Mucosa of descending colon (tissue), 3 donors: ENCODE data around the gene RHEB. TPM values are rescaled to one million over a fixed set of nuclear protein-coding genes. Genes with fewer than 3 reads are reported as not detected.
"Not testable (repeated sequence)": the region's sequence is repeated elsewhere in the genome, so short reads cannot be mapped to it uniquely, and the experiment has no call there.

Experiments
- ATAC-seq: fragments of 200-7000 bp; cut with Tn5 transposase; one replicate; pipeline ENCODE4 v1.9.1; 2020; ENCODE audit warnings: mild to moderate bottlenecking, moderate library complexity
- DNase-seq, 3 donors: peaks; one replicate each; pipeline ENCODE4 v3.0.0-alpha.2; 2020
- H3K36me3 ChIP-seq: fragments of 200-600 bp; one replicate; pipeline ENCODE4 v1.8.0; 2021; ENCODE audit warnings: low read depth, mild to moderate bottlenecking
- H3K4me1 ChIP-seq: fragments of 200-600 bp; one replicate; pipeline ENCODE4 v1.8.0; 2021; ENCODE audit warnings: low read depth, mild to moderate bottlenecking
- H3K4me3 ChIP-seq: fragments of 200-600 bp; one replicate; pipeline ENCODE4 v1.8.0; 2021; ENCODE audit warnings: mild to moderate bottlenecking
- H3K9me3 ChIP-seq: fragments of 200-600 bp; one replicate; pipeline ENCODE4 v1.8.0; 2021; ENCODE audit warnings: mild to moderate bottlenecking
- intact Hi-C, 2 donors: fragments of 100-400 bp; cut with DNase I in 1 of 2; cut with micrococcal nuclease in 1 of 2; formaldehyde crosslinking; loops; one replicate each; pipeline versions ENCODE4 v1.11.0 to v1.11.1; 2022; cut with DNase I, micrococcal nuclease
- total RNA-seq, 3 donors: library from RNA; stranded (reverse); fragmentation: NEBNext Ultra II Directional in 2 of 3; extraction: Animal tissue kit (Norgen Biotek cat#: 25700) in 2 of 3; gene quantifications; one replicate each; pipeline versions ENCODE4 v1.2.1 to v1.2.4, GENCODE V29; 2021 to 2023
- TF ChIP-seq, protein P1 (sequence below): fragments of 200-600 bp; IDR thresholded peaks from one replicate; pipeline ENCODE4 v1.8.0; 2022; ENCODE audit warnings: antibody characterized with exemption, mild to moderate bottlenecking
- donor health status: DM: no; HTN: no; CAD: no; lungs with moderate emphysema.
- donor health status: DM: no; HTN: no; CAD: no.
- donor health status: DM: no; HTN: yes; CAD: no.

RHEB gene
- total RNA-seq, 3 donors from 2014 or later, result 40.3 to 114 (median 73.5) TPM

DNA sequence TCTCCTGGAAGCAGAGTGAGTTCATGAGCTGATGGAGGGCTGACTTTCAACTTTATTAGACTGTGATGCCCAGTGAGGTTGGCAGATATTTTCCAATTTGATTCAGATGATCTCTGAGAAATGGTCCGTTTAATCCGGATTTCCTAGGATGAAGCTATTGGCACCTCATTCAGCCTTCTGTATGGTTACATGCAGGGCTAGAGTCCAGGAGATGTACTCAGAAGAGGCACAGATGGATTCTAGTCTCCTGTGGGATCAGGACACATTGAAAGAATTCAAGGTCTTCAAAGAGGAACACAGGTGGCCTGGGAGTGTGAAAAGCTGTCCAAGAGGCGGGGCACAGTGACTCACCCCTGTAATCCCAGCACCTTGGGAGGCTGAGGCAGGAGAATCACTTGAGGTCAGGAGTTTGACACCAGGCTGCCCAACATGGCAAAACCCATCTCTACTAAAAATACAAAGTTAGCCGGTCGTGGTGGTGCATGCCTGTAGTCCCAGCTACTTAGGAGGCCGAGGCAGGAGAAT lies 23.0 kb upstream of the RHEB start:
- H3K36me3 ChIP-seq, result no peaks in the 10 kb centered on the region
- DNase-seq (no peak), ATAC-seq (no peak)
- no peaks in the 10 kb centered on the region for H3K4me1 ChIP-seq
- H3K9me3 ChIP-seq, result no peaks in the 10 kb centered on the region
- TF ChIP-seq, protein P1, sequence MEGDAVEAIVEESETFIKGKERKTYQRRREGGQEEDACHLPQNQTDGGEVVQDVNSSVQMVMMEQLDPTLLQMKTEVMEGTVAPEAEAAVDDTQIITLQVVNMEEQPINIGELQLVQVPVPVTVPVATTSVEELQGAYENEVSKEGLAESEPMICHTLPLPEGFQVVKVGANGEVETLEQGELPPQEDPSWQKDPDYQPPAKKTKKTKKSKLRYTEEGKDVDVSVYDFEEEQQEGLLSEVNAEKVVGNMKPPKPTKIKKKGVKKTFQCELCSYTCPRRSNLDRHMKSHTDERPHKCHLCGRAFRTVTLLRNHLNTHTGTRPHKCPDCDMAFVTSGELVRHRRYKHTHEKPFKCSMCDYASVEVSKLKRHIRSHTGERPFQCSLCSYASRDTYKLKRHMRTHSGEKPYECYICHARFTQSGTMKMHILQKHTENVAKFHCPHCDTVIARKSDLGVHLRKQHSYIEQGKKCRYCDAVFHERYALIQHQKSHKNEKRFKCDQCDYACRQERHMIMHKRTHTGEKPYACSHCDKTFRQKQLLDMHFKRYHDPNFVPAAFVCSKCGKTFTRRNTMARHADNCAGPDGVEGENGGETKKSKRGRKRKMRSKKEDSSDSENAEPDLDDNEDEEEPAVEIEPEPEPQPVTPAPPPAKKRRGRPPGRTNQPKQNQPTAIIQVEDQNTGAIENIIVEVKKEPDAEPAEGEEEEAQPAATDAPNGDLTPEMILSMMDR, result no peak
- intact Hi-C loops, result no loop called here
- no peak overlapping the region for H3K4me3 ChIP-seq

DNA sequence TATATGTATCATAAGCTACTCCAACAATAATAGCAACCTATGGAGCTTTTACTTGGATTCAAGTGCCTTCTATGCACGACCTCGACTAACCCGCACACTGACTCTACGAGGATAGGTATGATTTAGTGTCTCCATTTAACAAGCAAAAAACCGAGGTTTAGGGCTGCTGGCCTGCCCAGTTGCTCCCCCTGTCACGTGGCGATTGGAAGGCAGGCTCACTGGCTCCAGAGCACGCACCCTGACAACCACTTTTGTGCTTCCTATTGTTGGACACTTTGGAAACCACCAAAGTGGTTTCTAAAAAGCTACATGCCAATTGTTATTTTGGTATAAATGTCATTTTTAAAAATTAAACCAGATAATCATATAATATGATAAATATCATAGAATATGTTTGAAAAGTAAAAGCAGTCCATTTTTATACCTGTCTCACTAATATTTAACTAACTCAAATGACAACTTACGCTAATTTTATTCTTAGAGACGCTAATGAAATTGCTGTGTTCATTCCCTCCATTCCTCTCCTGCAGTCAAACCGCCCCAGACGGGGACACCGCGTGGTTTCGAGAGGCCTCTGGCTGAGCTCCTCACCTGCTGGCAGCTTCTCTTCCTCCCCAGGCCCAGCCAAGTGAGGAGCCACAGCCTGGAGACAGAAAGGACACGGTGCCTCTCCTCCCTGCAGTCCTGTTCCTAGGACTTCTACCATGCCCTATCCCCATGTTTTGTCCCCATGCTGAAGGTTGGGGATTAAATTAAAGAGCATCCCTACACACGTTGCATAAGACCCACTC lies 22.2 kb upstream of the RHEB start:
- intact Hi-C loops, result no loop called here
- no peak for ATAC-seq
- TF ChIP-seq, protein P1, result no peak
- Histone ChIP-seq H3K4me1 (no peaks in the 10 kb centered on the region), H3K4me3 (no peak overlapping the region), H3K36me3 (no peaks in the 10 kb centered on the region), H3K9me3 (no peaks in the 10 kb centered on the region)
- no peak for DNase-seq

DNA sequence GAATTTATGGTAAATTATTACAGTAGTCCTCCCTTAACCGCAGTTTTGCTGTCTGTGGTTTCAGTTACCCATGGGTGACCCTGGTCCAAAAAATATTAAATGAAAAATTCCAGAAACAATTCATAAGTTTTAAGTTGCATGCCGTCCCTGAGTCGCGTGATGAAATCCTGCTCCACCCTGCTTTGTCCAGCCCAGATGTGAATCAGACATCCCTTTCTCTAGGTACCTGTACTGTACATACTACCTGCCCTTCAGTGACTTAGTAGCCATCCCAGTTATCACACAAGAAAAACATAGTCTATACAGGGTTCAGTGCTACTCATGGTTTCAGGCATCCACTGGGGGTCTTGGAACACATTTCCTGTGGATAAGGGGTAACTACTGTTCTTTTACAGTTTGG lies 20.5 kb upstream of the RHEB start:
- no peak for DNase-seq
- Histone ChIP-seq H3K9me3 (no peaks in the 10 kb centered on the region), H3K4me3 (no peak overlapping the region), H3K4me1 (no peaks in the 10 kb centered on the region), H3K36me3 (no peaks in the 10 kb centered on the region)
- TF ChIP-seq, protein P1, result no peak
- intact Hi-C loops, result no loop called here
- ATAC-seq, result no peak

DNA sequence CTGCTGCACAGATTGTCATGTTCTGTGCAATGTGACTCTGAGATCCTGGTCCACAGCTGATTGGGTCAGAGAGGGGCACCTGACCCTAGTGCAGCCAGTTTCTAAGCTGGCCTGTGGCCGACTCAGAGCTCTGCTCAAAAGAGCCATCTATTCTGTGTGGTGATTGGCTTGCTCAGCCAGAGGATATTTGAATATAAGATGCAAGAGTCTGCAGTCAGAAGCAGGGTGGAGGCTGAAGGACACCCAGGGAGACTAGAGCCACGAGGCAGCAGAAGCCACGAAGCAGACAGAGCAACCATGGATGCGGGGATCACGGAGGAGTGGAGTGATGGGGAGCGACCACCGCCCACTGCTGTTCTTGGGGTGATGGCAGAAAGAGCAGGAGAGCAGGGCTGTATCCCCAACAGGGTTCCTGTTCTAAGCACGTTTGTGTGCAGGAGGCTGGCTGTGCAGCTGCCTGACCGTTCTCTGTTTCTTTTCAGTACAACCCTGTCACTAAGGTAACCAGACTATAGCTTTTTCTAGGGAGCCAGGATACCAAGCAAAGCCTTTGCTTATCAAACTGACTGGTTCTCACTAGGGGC lies 19.5 kb upstream of the RHEB start:
- no peak for DNase-seq
- TF ChIP-seq, protein P1, result no peak
- no peak overlapping the region for H3K4me3 ChIP-seq
- ATAC-seq, result peak; percentile 28
- no peaks in the 10 kb centered on the region for H3K4me1 ChIP-seq
- intact Hi-C loops, result no loop called here
- no peaks in the 10 kb centered on the region for H3K36me3 ChIP-seq
- no peaks in the 10 kb centered on the region for H3K9me3 ChIP-seq

DNA sequence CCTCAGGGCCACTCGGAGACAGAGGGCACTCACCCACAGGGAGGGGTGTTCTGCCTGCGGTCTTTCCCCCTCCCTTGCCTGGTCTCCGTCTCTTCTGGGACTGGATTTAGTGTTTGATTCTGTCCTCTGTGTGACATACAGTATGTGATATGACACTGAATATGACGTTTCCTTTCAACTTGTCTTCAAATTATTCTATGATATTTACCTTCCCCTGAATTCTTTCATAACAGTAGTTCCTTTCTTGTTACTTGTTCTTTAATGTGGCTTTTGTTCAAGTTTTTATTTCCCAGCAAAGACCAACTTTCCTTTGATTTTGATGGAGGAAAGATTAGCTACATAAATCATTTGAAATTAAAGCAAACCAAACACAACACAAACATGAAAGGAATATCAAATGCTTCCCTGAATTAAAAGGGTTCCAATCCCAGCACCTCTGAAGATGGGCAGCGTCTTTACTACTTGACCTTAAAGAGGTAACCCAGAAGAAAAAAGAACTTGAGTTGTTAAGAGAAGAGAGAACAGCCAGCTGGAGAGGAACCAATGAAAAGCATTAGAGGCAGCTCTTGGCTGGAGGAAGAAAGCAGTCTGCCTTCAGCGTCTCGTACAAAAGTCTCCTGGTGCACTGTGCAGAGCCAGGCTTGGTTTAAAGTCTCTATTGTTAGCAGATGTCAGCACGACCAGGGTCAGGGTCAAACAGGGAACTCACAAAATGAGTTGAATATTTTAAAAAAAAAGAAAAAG lies 18.3 kb upstream of the RHEB start:
- Histone ChIP-seq H3K36me3 (no peaks in the 10 kb centered on the region), H3K9me3 (no peaks in the 10 kb centered on the region), H3K4me3 (no peak overlapping the region), H3K4me1 (no peaks in the 10 kb centered on the region)
- intact Hi-C loops, result no loop called here
- ATAC-seq (no peak), DNase-seq (no peak)
- TF ChIP-seq, protein P1, result no peak

DNA sequence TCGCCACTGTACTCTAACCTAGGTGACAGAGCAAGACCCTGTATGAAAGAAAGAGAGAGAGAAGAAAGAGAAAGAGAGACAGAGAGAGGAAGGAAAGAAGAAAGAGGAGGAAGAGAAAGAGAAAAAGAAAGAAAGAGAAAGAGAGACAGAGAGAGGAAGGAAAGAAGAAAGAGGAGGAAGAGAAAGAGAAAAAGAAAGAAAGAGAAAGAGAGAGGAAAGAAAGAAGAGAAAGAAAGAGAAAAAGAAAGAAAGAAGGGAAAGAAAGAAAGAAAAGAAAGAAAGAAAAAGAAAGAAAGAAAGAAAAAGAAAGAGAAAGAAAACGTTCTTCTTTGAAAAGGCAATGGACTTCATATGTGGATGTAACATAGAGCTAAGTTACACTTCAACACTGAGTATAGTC lies 16.5 kb upstream of the RHEB start:
- DNase-seq, intact Hi-C loops, ATAC-seq, H3K36me3 ChIP-seq, H3K9me3 ChIP-seq, H3K4me3 ChIP-seq, H3K4me1 ChIP-seq: not testable (repeated sequence)
